K562 (cell line): ENCODE data around the gene ENTREP3. TPM values are rescaled to one million over a fixed set of nuclear protein-coding genes. Genes with fewer than 3 reads are reported as not detected.

Experiments
- ATAC-seq: fragments of 200-7000 bp; cut with Tn5 transposase; 3 replicates; pipeline ENCODE4 v1.9.1; 2020; ENCODE audit warnings: moderate library complexity
- Bru-seq: library from RNA; stranded (reverse); fragments of 400-500 nt; gene quantifications from one replicate; lab custom pipeline; 2021; lab: Mats Ljungman, UMichigan
- BruChase-seq, 2 experiments: library from RNA; stranded (reverse); fragments of 400-500 nt; gene quantifications; one replicate each; lab custom pipeline; 2021; lab: Mats Ljungman, UMichigan
- BruUV-seq: library from RNA; stranded (reverse); fragments of 400-500 nt; replicated peaks from 2 replicates; lab custom pipeline; 2021; lab: Mats Ljungman, UMichigan
- CTCF ChIA-PET: fragments of 300-600 bp; formaldehyde crosslinking; extraction: SDS; loops from one replicate; lab custom pipeline; 2021; ENCODE audit warnings: low intra/inter-chr PET ratio; lab: Yijun Ruan, JAX
- POLR2A ChIA-PET: fragments of 300-600, 350-650 bp; sonication (Branson Sonifier 250); formaldehyde crosslinking; extraction: SDS; loops from one replicate; lab custom pipeline; 2021; ENCODE audit warnings: antibody characterized with exemption, inconsistent platforms; lab: Yijun Ruan, JAX
- DNase-seq, 4 experiments: peaks; one replicate each; pipeline versions ENCODE4 v3.0.0 to v3.0.0-alpha.2; 2011 to 2018; ENCODE audit warnings: low spot score in 3 of 4, mixed read lengths in 3 of 4; ENCODE audit errors: extremely low read depth in 1 of 4
- FAIRE-seq: peaks from 2 replicates; lab custom pipeline; 2011; peaks lifted over from hg19 to GRCh38; lab: Jason Lieb, UNC
- H2AFZ ChIP-seq: 2 replicates; pipeline ENCODE4 v1.6.0; 2011; ENCODE audit warnings: low read depth, low read length, control low read depth, inconsistent platforms
- H3K27ac ChIP-seq: fragments of 200-600 bp; 3 replicates; pipeline ENCODE4 v1.8.0; 2011; ENCODE audit warnings: low read depth, mild to moderate bottlenecking, control low read depth, inconsistent platforms, low read length, moderate library complexity, mixed read lengths; ENCODE audit errors: extremely low read depth
- H3K27me3 ChIP-seq, 2 experiments: fragments of 300-600 bp in 1 of 2; 2 replicates in 1 of 2; 3 replicates in 1 of 2; pipeline versions ENCODE4 v1.6.0 to v1.8.0; 2011; ENCODE audit warnings: inconsistent platforms in 2 of 2, low read length in 2 of 2, mild to moderate bottlenecking in 1 of 2, mixed read lengths in 1 of 2, moderate library complexity in 1 of 2; ENCODE audit not compliant: control insufficient read depth in 2 of 2, insufficient read depth in 2 of 2
- H3K36me3 ChIP-seq: fragments of 300-600 bp; 3 replicates; pipeline ENCODE4 v1.8.0; 2011; ENCODE audit warnings: mild to moderate bottlenecking, low read length, inconsistent platforms; ENCODE audit not compliant: control insufficient read depth, insufficient read depth
- H3K4me1 ChIP-seq, 2 experiments: fragments of 200-600 bp in 1 of 2; replicated peaks in 1 of 2; 2 replicates in 1 of 2; 3 replicates in 1 of 2; pipeline versions ENCODE4 v1.5.1 to v1.8.0; 2011; ENCODE audit warnings: inconsistent platforms in 2 of 2, low read length in 2 of 2, mild to moderate bottlenecking in 1 of 2, mixed read lengths in 1 of 2, moderate library complexity in 1 of 2; ENCODE audit not compliant: control insufficient read depth in 2 of 2, insufficient read depth in 2 of 2
- H3K4me2 ChIP-seq: 2 replicates; pipeline ENCODE4 v1.6.1; 2011; ENCODE audit warnings: low read length, control low read depth, inconsistent platforms, mixed read lengths; ENCODE audit not compliant: insufficient read depth
- H3K4me3 ChIP-seq: fragments of 200-600 bp; sonication (generic), shearing (Covaris generic); 2 replicates; pipeline ENCODE4 v1.5.1; 2016; ENCODE audit warnings: control low read depth, inconsistent platforms
- H3K79me2 ChIP-seq: fragments of 200-600 bp; 3 replicates; pipeline ENCODE4 v1.8.0; 2011; ENCODE audit warnings: low read length, inconsistent platforms; ENCODE audit not compliant: control insufficient read depth, insufficient read depth
- H3K9ac ChIP-seq, 2 experiments: 2 replicates each; pipeline versions ENCODE4 v1.6.0 to v1.6.1; 2011; ENCODE audit warnings: low read depth in 2 of 2, low read length in 2 of 2, control low read depth in 1 of 2, inconsistent platforms in 1 of 2, mild to moderate bottlenecking in 1 of 2, mixed read lengths in 1 of 2; ENCODE audit not compliant: insufficient read depth in 1 of 2
- H3K9me1 ChIP-seq: one replicate; pipeline ENCODE4 v1.6.0; 2011; ENCODE audit warnings: inconsistent platforms, mild to moderate bottlenecking, low read length, moderate library complexity; ENCODE audit not compliant: control insufficient read depth, insufficient read depth
- H3K9me3 ChIP-seq: replicated peaks from 2 replicates; pipeline ENCODE4 v1.5.1; 2011; ENCODE audit warnings: low read depth, low read length, inconsistent platforms; ENCODE audit not compliant: control insufficient read depth, insufficient read depth
- H4K20me1 ChIP-seq: replicated peaks from 2 replicates; pipeline ENCODE4 v1.6.1; 2011; ENCODE audit warnings: low read length, inconsistent platforms, mixed read lengths; ENCODE audit not compliant: control insufficient read depth, insufficient read depth
- ARID3A ChIP-seq: IDR thresholded peaks from 2 replicates; pipeline ENCODE4 v1.6.1; 2012; ENCODE audit warnings: low read depth, low read length, improper control_type of control experiment, borderline replicate concordance
- CHD1 ChIP-seq: fragments of 200-600 bp; sonication (generic); IDR thresholded peaks from one replicate; pipeline ENCODE4 v1.6.1; 2012; ENCODE audit warnings: mild to moderate bottlenecking, moderate library complexity, low read length, inconsistent platforms
- ETS1 ChIP-seq: conservative IDR thresholded peaks from 2 replicates; pipeline ENCODE4 v1.6.1; 2011; ENCODE audit warnings: low read depth, mild to moderate bottlenecking, low read length; ENCODE audit not compliant: control insufficient read depth
- NR2F6 ChIP-seq: fragments of 450-650 bp; formaldehyde crosslinking; IDR thresholded peaks from 2 replicates; pipeline ENCODE4 v1.4.0; 2020; ENCODE audit warnings: mild to moderate bottlenecking
- ZBTB12 ChIP-seq: fragments of 250-450 bp; sonication (Bioruptor Pico); IDR thresholded peaks from 2 replicates; pipeline ENCODE4 v1.4.0; 2020
- ZC3H4 ChIP-seq: sonication (generic); formaldehyde crosslinking; IDR thresholded peaks from 2 replicates; pipeline ENCODE4 v1.9.0; 2021; ENCODE audit warnings: missing genetic modification reagents, borderline replicate concordance
- ZNF184 ChIP-seq: sonication (generic); formaldehyde crosslinking; IDR thresholded peaks from 2 replicates; pipeline ENCODE4 v1.5.0; 2020; ENCODE audit warnings: missing genetic modification reagents
- ZNF699 ChIP-seq: fragments of 250-450 bp; sonication (Bioruptor Pico); IDR thresholded peaks from 2 replicates; pipeline ENCODE4 v1.8.0; 2021; ENCODE audit warnings: mild to moderate bottlenecking, moderate library complexity; ENCODE audit not compliant: insufficient replicate concordance
- WGBS: fragments of 100-300 bp; shearing (Covaris generic); methylation state at CpG from one replicate; pipeline ENCODE4 v1.1.6; 2016; ENCODE audit warnings: low coverage, mixed read lengths; ENCODE audit not compliant: insufficient coverage; ENCODE audit errors: missing lambda C conversion rate; 5-methylcytosine and 5-hydroxymethylcytosine counted together
- in situ Hi-C: fragments of 300-500 bp; cut with MboI; formaldehyde crosslinking; loops from 4 replicates; pipeline ENCODE4 v1.15.0; 2018; ENCODE audit warnings: inconsistent platforms, mixed read lengths
- intact Hi-C: fragments of 100-400 bp; cut with micrococcal nuclease; formaldehyde crosslinking; loops from 2 replicates; pipeline ENCODE4 v1.14.2; 2022
- long read RNA-seq, 3 experiments: library from polyadenylated mRNA in 2 of 3; library from RNA in 1 of 3; unstranded in 2 of 3; stranded (forward) in 1 of 3; transcript quantifications; one replicate each; pipeline ENCODE4 v2.0.0, GENCODE V29; 2019 to 2022
- polyA minus RNA-seq, 3 experiments: library from RNA; depleted of rRNA, polyadenylated mRNA; stranded (reverse); fragments of >200 nt; gene quantifications; 2 replicates each; pipeline ENCODE4 v1.2.3, GENCODE V29; 2011
- polyA plus RNA-seq, 8 experiments: library from polyadenylated mRNA; depleted of rRNA in 4 of 8; stranded (reverse) in 5 of 8; unstranded in 3 of 8; fragments of >200 nt; fragmentation: Nextera tagmentation in 2 of 8; fragmentation: Illumina TruSeq in 1 of 8; extraction: Ambion mirVana in 2 of 8; extraction: Trizol in 1 of 8; gene quantifications; 2 replicates each; pipeline versions ENCODE4 v1.2.1 to v1.2.3, GENCODE V29; 2011 to 2014; ENCODE audit warnings: inconsistent platforms in 1 of 8, missing spikeins in 1 of 8
- total RNA-seq, 7 experiments: library from RNA; depleted of rRNA in 6 of 7; stranded (reverse); fragments of >200 nt in 6 of 7; fragmentation: Illumina TruSeq in 2 of 7; extraction: Trizol in 2 of 7; gene quantifications; 2 replicates each; pipeline versions ENCODE4 v1.2.1 to v1.2.3, GENCODE V29; 2011 to 2021; ENCODE audit warnings: low replicate concordance in 1 of 7

The ENTREP3 gene
- 20.6 and 45.2 TPM in 2 replicates for total RNA-seq (2011; cell fraction: chromatin; rRNA removed; ENCODE audit: low replicate concordance)
- total RNA-seq (2011; cell fraction: nucleolus; rRNA removed) = 38.6 and 38.9 TPM in 2 replicates
- total RNA-seq (2011; cell fraction: nucleoplasm; rRNA removed) = 36.1 and 52.0 TPM in 2 replicates
- 6.4 and 10.6 TPM in 2 replicates for total RNA-seq (2014; rRNA removed)
- total RNA-seq (2014; rRNA removed; fragmentation: Illumina TruSeq; extraction: Trizol) = 1.9 and 2.0 TPM in 2 replicates
- 3.4 and 4.1 TPM in 2 replicates for total RNA-seq (2015; rRNA removed; fragmentation: Illumina TruSeq; extraction: Trizol)
- total RNA-seq (2021) = 41.8 and 43.0 TPM in 2 replicates
- 5.9 and 17.5 TPM in 2 replicates for polyA plus RNA-seq (2011; rRNA removed)
- polyA plus RNA-seq (2011; cell fraction: cytosol; rRNA removed) = 10.9 and 13.6 TPM in 2 replicates
- polyA plus RNA-seq (2011; cell fraction: nucleus; rRNA removed) = 30.5 and 33.5 TPM in 2 replicates
- 23.2 and 25.9 TPM in 2 replicates for polyA plus RNA-seq (2012)
- 11.8 and 21.9 TPM in 2 replicates for polyA plus RNA-seq (2014; fragmentation: Illumina TruSeq; extraction: Trizol)
- polyA plus RNA-seq (2014; fragmentation: Nextera tagmentation; extraction: Ambion mirVana) = 1 to 10 TPM; 2.0 to 2.1 TPM
- 15.4 and 17.7 TPM in 2 replicates for polyA plus RNA-seq (2014; rRNA removed)
- 3.8 and 3.9 TPM in 2 replicates for polyA minus RNA-seq (2011; rRNA and poly(A)+ RNA removed)
- polyA minus RNA-seq (2011; cell fraction: cytosol; rRNA and poly(A)+ RNA removed) = 13.7 and 24.0 TPM in 2 replicates
- polyA minus RNA-seq (2011; cell fraction: nucleus; rRNA and poly(A)+ RNA removed) = 6.2 and 7.2 TPM in 2 replicates
- Bru-seq, nascent RNA = percentile 51 among the genes with signal in this experiment
- BruChase-seq, experiment 1, labeled RNA remaining after a 2-hour chase = percentile 46 among the genes with signal in this experiment
- BruChase-seq, experiment 2, labeled RNA remaining after a 6-hour chase = percentile 55 among the genes with signal in this experiment
- long read RNA-seq, experiment 1, transcript FAM189B-201 (9 exons, 2,379 nt) = major isoform, 6 of 80 reads
- long read RNA-seq, experiment 1, partial matches to known transcripts = 47 of 80 reads
- long read RNA-seq, experiment 1, other reads (novel, unspliced or antisense) = 24 of 80 reads
- long read RNA-seq, experiment 2, transcript FAM189B-202 (12 exons, 3,082 nt) = major isoform, 15 of 53 reads
- long read RNA-seq, experiment 2, transcript FAM189B-201 (9 exons, 2,379 nt) = minor isoform, 10 of 53 reads
- long read RNA-seq, experiment 2, partial matches to known transcripts = 11 of 53 reads
- long read RNA-seq, experiment 2, other reads (novel, unspliced or antisense) = 17 of 53 reads
- long read RNA-seq, experiment 3, partial matches to known transcripts = 4 of 5 reads
- long read RNA-seq, experiment 3, other reads (novel, unspliced or antisense) = 1 of 5 reads

- DNase-seq = peak; percentile 92 to 94 (median 94)
- no peak for TF ChIP-seq NR2F6 (CRISPR knock-in tag)
- no peak for TF ChIP-seq ZNF184
- peak; percentile 96 for TF ChIP-seq ETS1
- TF ChIP-seq ZC3H4 (CRISPR knock-in tag) = no peak
- no peak for TF ChIP-seq ARID3A
- no peak for TF ChIP-seq ZNF699
- TF ChIP-seq ZBTB12 = no peak
- no peak for TF ChIP-seq CHD1
Measured at GRCh38 chr1:155255243-155256007, at the start of gene ENTREP3. ENTREP3 (minus strand) TSS chr1:155255483; CDS start chr1:155254877, 606 bp downstream.

More at GRCh38 chr1:155255243-155256007, at the start of gene ENTREP3:
- BruUV-seq = no TSS peak
- in situ Hi-C loops (loop anchor here (10.0 kb wide), 1 partner anchor 339 kb away; no protein-coding TSS in a partner anchor), intact Hi-C loops (loop anchor here (10.0 kb wide), 1 partner anchor 249 kb away; no protein-coding TSS in a partner anchor)
- H3K4me3 ChIP-seq = peak within 1 kb of the TSS; percentile 58
- POLR2A ChIA-PET = interaction anchor here (0.7 to 2.1 kb wide), 6 partner anchors 8 to 66 kb away, joined by 3 to 9 read pairs (median 4); partner anchors contain the start of gene RUSC1
- 8% methylated on average over 30 of the region's 54 CpGs for WGBS
- peak; percentile 83 for FAIRE-seq
- no peaks in the 10 kb centered on the region for H3K27me3 ChIP-seq
- H4K20me1 ChIP-seq = no peaks in the 10 kb centered on the region
- peaks cover 23% of the 10 kb centered on the region for H3K79me2 ChIP-seq
- ATAC-seq = peak; percentile 92
- H3K9ac ChIP-seq = peak within 1 kb of the TSS; percentile 75 to 97
- peak within 1 kb of the TSS; percentile 81 for H3K4me2 ChIP-seq
- no peaks in the 10 kb centered on the region for H3K9me1 ChIP-seq
- H3K36me3 ChIP-seq = peaks cover 42% of the 10 kb centered on the region; the same call in 2 of the 3 replicates
- no peaks in the 10 kb centered on the region for H3K9me3 ChIP-seq
- peak within 1 kb of the TSS; percentile 65 for H3K27ac ChIP-seq
- peaks cover 25 to 46% of the 10 kb centered on the region in 2 experiments for H3K4me1 ChIP-seq
- CTCF ChIA-PET = interaction anchor here (0.7 kb wide), 1 partner anchor 34 kb away, joined by 5 read pairs; no protein-coding TSS in a partner anchor
- H2AFZ ChIP-seq = peak within 1 kb of the TSS; percentile 93
